Fibroblast of lung (primary cell): ENCODE results near the gene CFAP299. TPM values are rescaled to one million over a fixed set of nuclear protein-coding genes. Genes with fewer than 3 reads are reported as not detected.
A peak's percentile ranks its signal among the peaks of the same experiment; 100 is the strongest.

ENCODE experiments used
- DNase-seq, 2 donors: peaks; one replicate each; pipeline versions ENCODE4 v3.0.0 to v3.0.0-alpha.2; 2010; ENCODE audit warnings: low read depth in 2 of 2
- H2AFZ ChIP-seq: 2 replicates; pipeline ENCODE4 v1.5.1; 2012; ENCODE audit warnings: low read length, control low read depth, inconsistent platforms
- H3K27ac ChIP-seq: 2 replicates; pipeline ENCODE4 v1.5.1; 2011; ENCODE audit warnings: low read length, control low read depth; ENCODE audit not compliant: insufficient read depth
- H3K27me3 ChIP-seq: 2 replicates; pipeline ENCODE4 v1.5.1; 2011; ENCODE audit warnings: mild to moderate bottlenecking, low read length; ENCODE audit not compliant: control insufficient read depth, insufficient read depth
- H3K36me3 ChIP-seq: 2 replicates; pipeline ENCODE4 v1.5.1; 2011; ENCODE audit warnings: low read length; ENCODE audit not compliant: control insufficient read depth, insufficient read depth
- H3K4me1 ChIP-seq: 2 replicates; pipeline ENCODE4 v1.5.1; 2011; ENCODE audit warnings: low read length; ENCODE audit not compliant: control insufficient read depth, insufficient read depth; ENCODE audit errors: extremely low read depth
- H3K4me2 ChIP-seq: 2 replicates; pipeline ENCODE4 v1.5.1; 2011; ENCODE audit warnings: low read length, control low read depth; ENCODE audit not compliant: insufficient read depth; ENCODE audit errors: extremely low read depth
- H3K4me3 ChIP-seq, 4 experiments: fragments of 200-600 bp in 1 of 4; sonication (generic) in 1 of 4; replicated peaks in 1 of 4; 2 replicates each; pipeline ENCODE4 v1.5.1; 2011 to 2016; ENCODE audit warnings: low read length in 4 of 4, low read depth in 3 of 4, mild to moderate bottlenecking in 3 of 4, control low read depth in 2 of 4, inconsistent platforms in 1 of 4, mixed read lengths in 1 of 4; ENCODE audit not compliant: insufficient read depth in 1 of 4; ENCODE audit errors: control extremely low read depth in 1 of 4
- H3K79me2 ChIP-seq: 2 replicates; pipeline ENCODE4 v1.5.1; 2012; ENCODE audit warnings: mild to moderate bottlenecking, low read length, inconsistent platforms; ENCODE audit not compliant: control insufficient read depth, insufficient read depth
- H3K9ac ChIP-seq: 2 replicates; pipeline ENCODE4 v1.5.1; 2011; ENCODE audit warnings: mild to moderate bottlenecking, low read length, control low read depth; ENCODE audit not compliant: insufficient read depth
- H3K9me3 ChIP-seq: 2 replicates; pipeline ENCODE4 v1.5.1; 2012; ENCODE audit warnings: low read depth, low read length; ENCODE audit not compliant: control insufficient read depth, insufficient read depth
- H4K20me1 ChIP-seq: 2 replicates; pipeline ENCODE4 v1.5.1; 2011; ENCODE audit warnings: low read length; ENCODE audit not compliant: control insufficient read depth, insufficient read depth; ENCODE audit errors: extremely low read depth
- EZH2 ChIP-seq: IDR thresholded peaks from 2 replicates; pipeline ENCODE4 v1.5.1; 2012; ENCODE audit warnings: low read length, control low read depth, mild to moderate bottlenecking; ENCODE audit errors: missing control alignments
- polyA plus RNA-seq, 2 donors: library from polyadenylated mRNA; depleted of rRNA in 1 of 2; stranded (reverse) in 1 of 2; unstranded in 1 of 2; fragments of >200 nt; gene quantifications; 2 replicates each; pipeline ENCODE4 v1.2.1, GENCODE V29; 2011 to 2012; ENCODE audit warnings: missing spikeins in 1 of 2
- total RNA-seq: library from RNA; depleted of rRNA; stranded (reverse); fragments of >200 nt; gene quantifications from 2 replicates; pipeline ENCODE4 v1.2.1, GENCODE V29; 2014
- TF ChIP-seq, protein P1 (sequence below), 2 donors: IDR thresholded peaks in 1 of 2; conservative IDR thresholded peaks in 1 of 2; 1 replicate in 1 of 2; 2 replicates in 1 of 2; pipeline ENCODE4 v1.5.1; 2011 to 2012; ENCODE audit warnings: low read length in 2 of 2, control low read depth in 1 of 2, inconsistent platforms in 1 of 2, low read depth in 1 of 2, mild to moderate bottlenecking in 1 of 2

Gene CFAP299
- total and polyA plus RNA-seq, 2 donors (not counting 1 experiment from before 2014, with no cell fraction given): 0.79 to 16.2 TPM

DNA sequence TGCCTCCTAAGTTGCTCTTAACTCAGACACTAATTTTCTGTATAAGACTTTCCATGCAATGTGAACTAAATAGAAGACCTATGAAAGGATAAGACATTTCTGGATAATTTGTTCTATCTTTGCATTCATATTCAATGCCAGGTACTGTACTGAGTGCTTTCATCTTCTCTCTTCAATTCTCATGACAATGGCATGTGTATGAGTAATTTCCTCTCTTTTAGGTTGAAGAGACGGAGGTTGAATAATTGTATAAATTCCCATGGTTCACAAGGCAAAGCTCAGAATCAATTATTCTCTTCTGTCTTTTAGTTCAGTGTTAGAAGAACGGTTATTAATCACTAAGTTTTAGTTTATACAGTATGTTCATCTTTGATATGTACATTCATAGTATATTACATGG is 29.3 kb upstream of the CFAP299 start:
- H3K27me3 ChIP-seq: no peaks in the 10 kb centered on the region
- H3K9ac ChIP-seq: no peak overlapping the region
- TF ChIP-seq, protein P1, sequence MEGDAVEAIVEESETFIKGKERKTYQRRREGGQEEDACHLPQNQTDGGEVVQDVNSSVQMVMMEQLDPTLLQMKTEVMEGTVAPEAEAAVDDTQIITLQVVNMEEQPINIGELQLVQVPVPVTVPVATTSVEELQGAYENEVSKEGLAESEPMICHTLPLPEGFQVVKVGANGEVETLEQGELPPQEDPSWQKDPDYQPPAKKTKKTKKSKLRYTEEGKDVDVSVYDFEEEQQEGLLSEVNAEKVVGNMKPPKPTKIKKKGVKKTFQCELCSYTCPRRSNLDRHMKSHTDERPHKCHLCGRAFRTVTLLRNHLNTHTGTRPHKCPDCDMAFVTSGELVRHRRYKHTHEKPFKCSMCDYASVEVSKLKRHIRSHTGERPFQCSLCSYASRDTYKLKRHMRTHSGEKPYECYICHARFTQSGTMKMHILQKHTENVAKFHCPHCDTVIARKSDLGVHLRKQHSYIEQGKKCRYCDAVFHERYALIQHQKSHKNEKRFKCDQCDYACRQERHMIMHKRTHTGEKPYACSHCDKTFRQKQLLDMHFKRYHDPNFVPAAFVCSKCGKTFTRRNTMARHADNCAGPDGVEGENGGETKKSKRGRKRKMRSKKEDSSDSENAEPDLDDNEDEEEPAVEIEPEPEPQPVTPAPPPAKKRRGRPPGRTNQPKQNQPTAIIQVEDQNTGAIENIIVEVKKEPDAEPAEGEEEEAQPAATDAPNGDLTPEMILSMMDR (conservative IDR thresholded peaks at IDR 0.05 in 1 of 2, IDR thresholded peaks at IDR 0.05 in 1 of 2; ENCODE audit: low read depth in 1 of 2, low read length in 2 of 2): no peak
- TF ChIP-seq EZH2: no peak
- peaks cover 25% of the 10 kb centered on the region for H3K4me1 ChIP-seq
- peak overlapping the region; percentile 76 for H3K27ac ChIP-seq
- no peaks in the 10 kb centered on the region for H3K79me2 ChIP-seq
- DNase-seq: peak in 1 of 2 donors; percentile 77
- no peaks in the 10 kb centered on the region for H3K36me3 ChIP-seq
- peak overlapping the region; percentile 27 for H3K4me2 ChIP-seq
- no peak overlapping the region for H2AFZ ChIP-seq
- H4K20me1 ChIP-seq: no peaks in the 10 kb centered on the region
- no peaks in the 10 kb centered on the region for H3K9me3 ChIP-seq
- no peak overlapping the region for H3K4me3 ChIP-seq

DNA sequence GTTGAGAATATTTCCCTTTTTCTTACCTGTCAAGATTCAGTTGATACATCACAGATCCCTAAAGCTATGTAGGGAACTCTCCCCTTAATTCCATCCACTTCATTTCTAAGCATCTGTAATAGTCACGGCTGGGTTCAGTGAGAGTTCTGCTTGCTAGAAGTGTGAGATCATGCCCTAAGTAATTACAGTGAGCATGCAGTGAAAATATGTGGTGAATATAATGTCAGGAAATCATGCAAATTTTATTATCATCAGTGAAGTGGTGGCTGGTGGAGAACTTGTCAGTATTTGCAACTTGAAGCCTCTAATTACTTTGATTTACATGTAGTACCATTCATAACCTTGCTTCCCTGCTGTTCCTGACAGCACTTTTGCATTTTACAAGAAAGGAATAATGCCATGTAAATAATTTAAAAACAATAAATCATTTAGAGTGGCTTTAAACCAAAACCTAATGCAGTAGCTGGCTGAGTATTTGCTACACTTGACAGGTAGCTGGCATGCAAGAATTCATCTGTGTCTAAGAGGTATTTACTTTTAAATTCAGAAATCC is 28.3 kb upstream of the CFAP299 start:
- TF ChIP-seq EZH2: no peak
- TF ChIP-seq, protein P1 (conservative IDR thresholded peaks at IDR 0.05 in 1 of 2, IDR thresholded peaks at IDR 0.05 in 1 of 2; ENCODE audit: low read depth in 1 of 2, low read length in 2 of 2): no peak
- Histone ChIP-seq H2AFZ (no peak overlapping the region), H3K27me3 (no peaks in the 10 kb centered on the region), H4K20me1 (no peaks in the 10 kb centered on the region), H3K79me2 (no peaks in the 10 kb centered on the region), H3K9ac (no peak overlapping the region), H3K36me3 (no peaks in the 10 kb centered on the region), H3K27ac (peak overlapping the region; percentile 52), H3K4me1 (peaks cover 25% of the 10 kb centered on the region), H3K4me3 (no peak overlapping the region), H3K4me2 (peak overlapping the region; percentile 65), H3K9me3 (no peaks in the 10 kb centered on the region)
- DNase-seq: peak in 1 of 2 donors; percentile 88

DNA sequence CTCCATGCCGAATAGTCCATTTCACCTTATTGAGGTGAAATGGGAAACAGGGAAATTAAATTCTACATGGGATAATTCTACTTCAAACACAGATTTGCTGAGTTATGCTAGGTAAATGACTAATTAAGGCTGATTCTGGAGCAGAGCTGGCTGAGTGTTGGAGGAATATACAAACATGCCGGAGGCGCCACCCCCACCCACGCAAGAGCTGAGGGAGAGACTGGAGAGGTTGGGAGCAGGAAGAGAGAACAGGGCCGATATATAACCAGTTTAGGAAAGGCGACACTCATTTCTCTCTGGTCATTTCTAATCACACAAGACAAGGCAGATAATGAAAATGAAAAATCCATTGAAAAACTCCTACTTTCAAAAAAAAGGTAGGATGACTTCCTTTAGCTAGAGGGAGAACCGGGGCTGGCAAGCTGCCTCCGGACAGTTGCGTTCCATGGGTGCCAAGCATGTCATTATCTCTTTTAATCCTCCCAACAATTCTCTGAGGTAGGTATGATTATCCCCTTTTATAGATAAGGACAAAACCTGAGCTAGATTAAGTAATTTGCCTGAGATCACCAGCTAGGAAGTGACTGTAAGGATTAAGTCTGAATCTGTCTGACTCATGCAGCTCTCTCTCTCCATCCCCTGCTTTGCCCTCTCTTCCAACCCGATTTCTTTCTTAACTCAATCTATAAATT is 27.6 kb upstream of the CFAP299 start:
- Histone ChIP-seq H3K27me3 (no peaks in the 10 kb centered on the region), H4K20me1 (no peaks in the 10 kb centered on the region), H3K4me3 (no peak overlapping the region), H3K27ac (peak overlapping the region; percentile 52), H3K79me2 (no peaks in the 10 kb centered on the region), H3K4me2 (peak overlapping the region; percentile 65), H3K36me3 (no peaks in the 10 kb centered on the region), H3K9ac (no peak overlapping the region), H2AFZ (no peak overlapping the region), H3K9me3 (no peaks in the 10 kb centered on the region), H3K4me1 (peaks cover 25% of the 10 kb centered on the region)
- no peak for TF ChIP-seq EZH2
- TF ChIP-seq, protein P1 (conservative IDR thresholded peaks at IDR 0.05 in 1 of 2, IDR thresholded peaks at IDR 0.05 in 1 of 2; ENCODE audit: low read depth in 1 of 2, low read length in 2 of 2): no peak
- DNase-seq: peak; percentile 52 to 87
